ENCODE data around the gene TXK.
A peak's percentile ranks its signal among the peaks of the same experiment; 100 is the strongest.

Gene TXK

GRCh38 chr4:48085821-48086589, 48.0 kb downstream of the TXK start:
- TF ChIP-seq CTCF (IDR thresholded peaks at IDR 0.05; ENCODE audit: insufficient read depth, low read length, poor library complexity, severe bottlenecking): no peak
- Histone ChIP-seq H3K27me3 (replicated peaks; ENCODE audit: control insufficient read depth, insufficient read depth, low read length) (no peaks in the 10 kb centered on the region), H3K36me3 (ENCODE audit: control insufficient read depth, insufficient read depth, low read length) (no peaks in the 10 kb centered on the region), H3K4me3 (replicated peaks; ENCODE audit: low read depth, low read length) (no peak overlapping the region)
- DNase-seq (ENCODE audit: extremely low read depth, insufficient read length): no peak

GRCh38 chr4:48082956-48083355, 51.1 kb downstream of the TXK start:
- no peaks in the 10 kb centered on the region for H3K27me3 ChIP-seq (replicated peaks; ENCODE audit: control insufficient read depth, insufficient read depth, low read length)
- no peak for DNase-seq (ENCODE audit: extremely low read depth, insufficient read length)
- no peaks in the 10 kb centered on the region for H3K36me3 ChIP-seq (ENCODE audit: control insufficient read depth, insufficient read depth, low read length)
- TF ChIP-seq CTCF (IDR thresholded peaks at IDR 0.05; ENCODE audit: insufficient read depth, low read length, poor library complexity, severe bottlenecking): peak; percentile 16
- no peak overlapping the region for H3K4me3 ChIP-seq (replicated peaks; ENCODE audit: low read depth, low read length)

GRCh38 chr4:48081196-48081595, 52.9 kb downstream of the TXK start:
- TF ChIP-seq CTCF (IDR thresholded peaks at IDR 0.05; ENCODE audit: insufficient read depth, low read length, poor library complexity, severe bottlenecking): no peak
- no peaks in the 10 kb centered on the region for H3K27me3 ChIP-seq (replicated peaks; ENCODE audit: control insufficient read depth, insufficient read depth, low read length)
- no peak overlapping the region for H3K4me3 ChIP-seq (replicated peaks; ENCODE audit: low read depth, low read length)
- DNase-seq (ENCODE audit: extremely low read depth, insufficient read length): no peak
- H3K36me3 ChIP-seq (ENCODE audit: control insufficient read depth, insufficient read depth, low read length): no peaks in the 10 kb centered on the region

GRCh38 chr4:48079972-48080391, 54.1 kb downstream of the TXK start:
- DNase-seq (ENCODE audit: extremely low read depth, insufficient read length): no peak
- no peak overlapping the region for H3K4me3 ChIP-seq (replicated peaks; ENCODE audit: low read depth, low read length)
- H3K27me3 ChIP-seq (replicated peaks; ENCODE audit: control insufficient read depth, insufficient read depth, low read length): no peaks in the 10 kb centered on the region
- no peaks in the 10 kb centered on the region for H3K36me3 ChIP-seq (ENCODE audit: control insufficient read depth, insufficient read depth, low read length)
- TF ChIP-seq CTCF (IDR thresholded peaks at IDR 0.05; ENCODE audit: insufficient read depth, low read length, poor library complexity, severe bottlenecking): no peak

GRCh38 chr4:48078862-48079655, 55.0 kb downstream of the TXK start:
- TF ChIP-seq CTCF (IDR thresholded peaks at IDR 0.05; ENCODE audit: insufficient read depth, low read length, poor library complexity, severe bottlenecking): no peak
- DNase-seq (ENCODE audit: extremely low read depth, insufficient read length): no peak
- H3K36me3 ChIP-seq (ENCODE audit: control insufficient read depth, insufficient read depth, low read length): no peaks in the 10 kb centered on the region
- H3K27me3 ChIP-seq (replicated peaks; ENCODE audit: control insufficient read depth, insufficient read depth, low read length): no peaks in the 10 kb centered on the region
- H3K4me3 ChIP-seq (replicated peaks; ENCODE audit: low read depth, low read length): no peak overlapping the region

Measured in GM06990 (cell line).